Left lung (tissue), 10 donors: Measurements from ENCODE around the gene CDH13. TPM values are rescaled to one million over a fixed set of nuclear protein-coding genes. Genes with fewer than 3 reads are reported as not detected.

Source experiments
- ATAC-seq: fragments of 200-7000 bp; cut with Tn5 transposase; one replicate; pipeline ENCODE4 v1.9.1; 2020; ENCODE audit warnings: moderate library complexity
- DNase-seq, 4 donors: peaks; one replicate each; pipeline ENCODE4 v3.0.0-alpha.2; 2013 to 2020
- H3K27ac ChIP-seq, 2 donors: fragments of 200-600 bp; sonication (generic) in 1 of 2; one replicate each; pipeline versions ENCODE4 v1.5.0 to v1.8.0; 2020 to 2021
- H3K27me3 ChIP-seq, 2 donors: fragments of 200-600 bp; sonication (generic) in 1 of 2; one replicate each; pipeline versions ENCODE4 v1.5.0 to v1.8.0; 2020 to 2021
- H3K36me3 ChIP-seq, 2 donors: fragments of 200-600 bp; sonication (generic) in 1 of 2; one replicate each; pipeline versions ENCODE4 v1.5.0 to v1.8.0; 2020 to 2021
- H3K4me1 ChIP-seq, 2 donors: fragments of 200-600 bp; one replicate each; pipeline ENCODE4 v1.8.0; 2021
- H3K4me3 ChIP-seq, 2 donors: fragments of 200-600 bp; sonication (generic) in 1 of 2; one replicate each; pipeline versions ENCODE4 v1.5.0 to v1.8.0; 2020 to 2021; ENCODE audit warnings: mild to moderate bottlenecking in 1 of 2
- H3K9me3 ChIP-seq, 2 donors: fragments of 200-600 bp; sonication (generic) in 1 of 2; one replicate each; pipeline versions ENCODE4 v1.5.0 to v1.8.0; 2020 to 2021
- CTCF ChIP-seq, 2 donors: fragments of 200-600 bp; sonication (generic) in 1 of 2; IDR thresholded peaks; one replicate each; pipeline versions ENCODE4 v1.5.0 to v1.8.0; 2021; ENCODE audit warnings: antibody characterized with exemption in 2 of 2
- intact Hi-C, 2 donors: fragments of 100-400 bp; cut with DNase I; formaldehyde crosslinking; loops; one replicate each; pipeline versions ENCODE4 v1.11.2 to v1.14.2; 2022
- polyA plus RNA-seq, 6 donors: library from polyadenylated mRNA; unstranded; fragments of 120-200 nt; gene quantifications; one replicate each; pipeline ENCODE4 v1.2.1, GENCODE V29; 2013; ENCODE audit not compliant: insufficient read length in 6 of 6
- total RNA-seq, 2 donors: library from RNA; stranded (reverse); fragmentation: NEBNext Ultra II Directional; extraction: Animal tissue kit (Norgen Biotek cat#: 25700); gene quantifications; one replicate each; pipeline ENCODE4 v1.2.1, GENCODE V29; 2021
- donor health status: DM: no; HTN: yes; CAD: no.
- donor health status: DM: no; HTN: no; CAD: no.

Gene CDH13
- total and polyA plus RNA-seq, 8 donors: 2.7 to 20.3 (median 3.2) TPM

- no peak overlapping the region for H3K27ac ChIP-seq
These were observed 34.2 kb downstream of the CDH13 start for GRCh38 chr16:82660966-82661365.

GRCh38 chr16:82664181-82664580 is 37.4 kb downstream of the CDH13 start:
- intact Hi-C loops: no loop called here
- no peak for DNase-seq
- no peak for ATAC-seq

More at GRCh38 chr16:82660966-82661365, 34.2 kb downstream of the CDH13 start:
- DNase-seq: no peak
- no peak overlapping the region for H3K4me3 ChIP-seq
- H3K27me3 ChIP-seq: no peaks in the 10 kb centered on the region
- no peak for ATAC-seq
- TF ChIP-seq CTCF (IDR thresholded peaks at IDR 0.05): no peak
- no peaks in the 10 kb centered on the region for H3K4me1 ChIP-seq
- no peaks in the 10 kb centered on the region for H3K36me3 ChIP-seq
- intact Hi-C loops: no loop called here
- no peaks in the 10 kb centered on the region for H3K9me3 ChIP-seq

GRCh38 chr16:82665025-82665424 is 38.3 kb downstream of the CDH13 start:
- DNase-seq: no peak
- ATAC-seq: no peak
- H3K27me3 ChIP-seq: no peaks in the 10 kb centered on the region
- H3K36me3 ChIP-seq: no peaks in the 10 kb centered on the region
- no peak overlapping the region for H3K27ac ChIP-seq
- no peak overlapping the region for H3K4me3 ChIP-seq
- no peaks in the 10 kb centered on the region for H3K4me1 ChIP-seq
- intact Hi-C loops: no loop called here
- no peaks in the 10 kb centered on the region for H3K9me3 ChIP-seq
- no peak for TF ChIP-seq CTCF (IDR thresholded peaks at IDR 0.05)

More at GRCh38 chr16:82664181-82664580, 37.4 kb downstream of the CDH13 start:
- H3K9me3 ChIP-seq: no peaks in the 10 kb centered on the region
- no peaks in the 10 kb centered on the region for H3K27me3 ChIP-seq
- no peak overlapping the region for H3K4me3 ChIP-seq
- H3K27ac ChIP-seq: no peak overlapping the region
- no peaks in the 10 kb centered on the region for H3K4me1 ChIP-seq
- no peaks in the 10 kb centered on the region for H3K36me3 ChIP-seq
- no peak for TF ChIP-seq CTCF (IDR thresholded peaks at IDR 0.05)

- H3K4me1 ChIP-seq: no peaks in the 10 kb centered on the region
- H3K36me3 ChIP-seq: no peaks in the 10 kb centered on the region
- intact Hi-C loops: no loop called here
- no peak for TF ChIP-seq CTCF (IDR thresholded peaks at IDR 0.05)
- no peaks in the 10 kb centered on the region for H3K9me3 ChIP-seq
- H3K27me3 ChIP-seq: no peaks in the 10 kb centered on the region
- ATAC-seq: no peak
- no peak overlapping the region for H3K27ac ChIP-seq
- H3K4me3 ChIP-seq: no peak overlapping the region
- no peak for DNase-seq
These were observed 40.7 kb downstream of the CDH13 start for GRCh38 chr16:82667437-82667836.

- H3K27me3 ChIP-seq: no peaks in the 10 kb centered on the region
- no peak for TF ChIP-seq CTCF (IDR thresholded peaks at IDR 0.05)
- ATAC-seq (no peak), DNase-seq (no peak)
- H3K4me1 ChIP-seq: no peaks in the 10 kb centered on the region
- intact Hi-C loops: no loop called here
- no peaks in the 10 kb centered on the region for H3K9me3 ChIP-seq
- H3K4me3 ChIP-seq: no peak overlapping the region
- no peaks in the 10 kb centered on the region for H3K36me3 ChIP-seq
- H3K27ac ChIP-seq: no peak overlapping the region
These were observed 41.3 kb downstream of the CDH13 start for GRCh38 chr16:82668094-82668493.
